IPS-11a (cell line): Measurements from ENCODE around the gene MRTO4.
"Not testable (repeated sequence)": the region's sequence is repeated elsewhere in the genome, so short reads cannot be mapped to it uniquely, and the experiment has no call there.

Source experiments
- H3K4me3 ChIP-seq: one replicate; pipeline ENCODE4 v1.5.1; 2013; ENCODE audit warnings: low read depth, low read length, control low read depth

Gene MRTO4

DNA sequence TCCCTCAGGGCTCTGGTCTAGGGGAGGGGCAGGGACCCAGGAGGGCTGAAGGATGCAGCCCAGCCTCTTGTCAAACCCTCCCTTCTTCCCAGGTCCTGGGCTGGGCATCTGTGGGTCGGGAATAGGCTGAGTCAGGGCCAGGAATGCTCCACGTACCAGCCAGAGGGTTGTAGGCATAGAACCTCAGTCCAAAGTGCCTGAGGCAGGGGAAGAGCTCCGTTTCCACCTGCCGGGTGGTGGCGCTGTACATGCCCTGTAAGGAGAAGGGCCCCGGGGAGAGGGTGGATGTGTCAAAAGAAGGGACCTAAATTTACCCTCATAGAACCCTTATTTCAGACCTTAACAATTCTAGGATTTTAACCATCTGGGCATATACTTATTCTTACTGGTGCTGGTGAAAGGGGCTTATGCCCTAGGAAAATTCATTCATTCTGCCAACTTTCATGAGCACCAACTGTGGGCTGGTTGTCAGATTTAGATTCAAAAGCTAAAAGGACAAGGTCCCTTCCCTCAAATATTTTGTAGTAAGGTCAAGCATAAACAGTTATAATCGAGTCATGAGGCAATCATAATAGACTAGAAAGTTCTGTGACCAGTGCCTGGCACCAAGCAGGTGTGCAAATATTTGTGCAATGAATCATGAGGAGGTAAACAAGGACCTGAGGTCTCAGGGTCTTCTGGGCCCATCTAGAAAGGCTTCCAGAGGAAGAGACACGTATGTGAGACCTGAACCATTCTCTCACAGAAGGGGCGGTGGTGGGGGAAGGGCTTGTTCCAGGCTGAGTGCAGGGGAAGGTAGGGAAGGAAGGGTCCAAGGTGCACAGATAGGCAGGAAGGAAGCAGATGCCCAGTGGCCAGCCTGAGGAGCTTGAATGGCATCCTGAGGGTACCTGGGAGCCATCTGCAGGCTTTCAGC lies 18.1 kb downstream of the MRTO4 start:
- not testable (repeated sequence) for H3K4me3 ChIP-seq

GRCh38 chr1:19270343-19270730 lies 18.7 kb downstream of the MRTO4 start:
- not testable (repeated sequence) for H3K4me3 ChIP-seq

DNA sequence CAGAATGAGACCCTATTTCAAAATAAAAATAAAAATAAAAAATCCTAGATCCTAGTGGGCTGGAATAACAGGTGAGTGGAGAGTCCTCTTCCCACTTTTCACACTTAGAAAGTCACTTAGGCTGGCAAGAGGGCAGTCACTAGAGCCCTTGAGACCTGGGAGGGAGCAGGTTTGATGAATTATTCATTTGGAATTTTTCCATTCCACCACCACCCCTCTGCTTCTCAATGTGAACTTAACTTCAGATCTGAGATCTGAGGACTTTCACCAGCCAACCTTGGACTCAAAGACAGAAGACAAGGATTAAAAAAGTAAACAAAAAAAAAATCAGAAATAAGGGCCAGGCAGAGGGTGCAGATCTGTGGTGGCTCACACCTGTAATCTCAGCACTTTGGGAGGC lies 20.5 kb downstream of the MRTO4 start:
- H3K4me3 ChIP-seq: no peak overlapping the region

GRCh38 chr1:19273106-19273843 lies 21.7 kb downstream of the MRTO4 start:
- no peak overlapping the region for H3K4me3 ChIP-seq

DNA sequence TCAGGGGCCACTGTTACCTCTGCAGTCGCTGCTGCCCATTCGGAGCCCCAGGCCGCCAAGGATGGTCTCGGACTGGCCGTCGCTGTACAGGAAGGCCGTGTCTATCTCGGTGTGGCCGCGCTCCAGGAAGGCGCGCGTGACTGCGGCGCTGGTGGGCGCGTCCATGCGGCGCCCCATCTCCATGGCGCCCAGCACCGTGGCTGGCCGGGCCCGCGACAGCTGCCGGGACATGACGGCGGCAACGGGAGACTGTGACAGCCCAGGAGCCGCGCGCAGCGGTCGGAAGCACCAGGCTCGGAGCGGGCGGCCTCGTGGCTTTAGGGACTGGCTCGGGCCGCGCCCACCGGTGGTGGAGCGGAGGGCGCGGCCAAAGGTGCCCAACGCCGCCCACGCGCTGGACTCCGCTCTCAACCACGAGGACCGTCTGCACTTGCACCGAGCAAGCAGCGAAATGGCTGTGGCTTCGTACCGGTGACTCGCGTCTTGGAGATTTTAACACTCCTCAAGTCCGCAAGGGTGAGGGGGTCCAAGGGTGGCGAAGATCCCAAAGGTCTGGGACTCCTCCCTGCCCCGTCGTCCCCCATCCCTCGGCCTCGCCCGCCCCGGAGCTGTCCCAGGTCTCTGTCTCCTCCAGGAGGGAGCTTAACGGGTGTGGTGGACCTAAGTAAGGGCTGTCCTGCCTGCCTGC lies 22.4 kb downstream of the MRTO4 start:
- not testable (repeated sequence) for H3K4me3 ChIP-seq

DNA sequence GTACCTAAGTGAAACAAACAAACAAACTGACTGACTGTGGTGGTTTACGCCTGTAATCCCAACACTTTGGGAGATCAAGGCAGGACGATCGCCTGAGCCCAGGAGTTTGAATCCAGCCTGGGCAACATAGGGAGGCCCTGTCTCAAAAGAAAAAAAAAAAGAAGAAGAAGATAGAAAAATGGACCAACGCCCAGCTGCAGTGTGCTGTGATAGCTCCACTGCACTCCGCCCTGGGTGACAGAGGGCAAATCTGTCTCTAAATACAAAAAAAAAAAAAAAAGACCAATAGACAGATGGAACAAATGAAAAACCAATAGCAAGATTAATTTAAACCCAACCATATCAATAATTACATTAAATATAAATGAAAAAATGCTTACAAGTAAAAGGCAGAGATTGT lies 23.0 kb downstream of the MRTO4 start:
- H3K4me3 ChIP-seq: no peak overlapping the region

- no peak overlapping the region for H3K4me3 ChIP-seq
Measured at GRCh38 chr1:19283891-19284290, 32.3 kb downstream of the MRTO4 start.

GRCh38 chr1:19284881-19285280 lies 33.3 kb downstream of the MRTO4 start:
- no peak overlapping the region for H3K4me3 ChIP-seq

DNA sequence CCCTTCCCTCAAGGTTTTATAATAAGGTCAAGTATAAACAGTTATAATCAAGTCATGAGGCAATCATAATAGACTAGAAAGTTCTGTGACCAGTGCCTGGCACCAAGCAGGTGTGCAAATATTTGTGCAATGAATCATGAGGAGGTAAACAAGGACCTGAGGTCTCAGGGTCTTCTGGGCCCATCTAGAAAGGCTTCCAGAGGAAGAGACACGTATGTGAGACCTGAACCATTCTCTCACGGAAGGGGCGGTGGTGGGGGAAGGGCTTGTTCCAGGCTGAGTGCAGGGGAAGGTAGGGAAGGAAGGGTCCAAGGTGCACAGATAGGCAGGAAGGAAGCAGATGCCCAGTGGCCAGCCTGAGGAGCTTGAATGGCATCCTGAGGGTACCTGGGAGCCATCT lies 33.8 kb downstream of the MRTO4 start:
- not testable (repeated sequence) for H3K4me3 ChIP-seq

- not testable (repeated sequence) for H3K4me3 ChIP-seq
Measured at GRCh38 chr1:19285807-19286206, 34.2 kb downstream of the MRTO4 start.

DNA sequence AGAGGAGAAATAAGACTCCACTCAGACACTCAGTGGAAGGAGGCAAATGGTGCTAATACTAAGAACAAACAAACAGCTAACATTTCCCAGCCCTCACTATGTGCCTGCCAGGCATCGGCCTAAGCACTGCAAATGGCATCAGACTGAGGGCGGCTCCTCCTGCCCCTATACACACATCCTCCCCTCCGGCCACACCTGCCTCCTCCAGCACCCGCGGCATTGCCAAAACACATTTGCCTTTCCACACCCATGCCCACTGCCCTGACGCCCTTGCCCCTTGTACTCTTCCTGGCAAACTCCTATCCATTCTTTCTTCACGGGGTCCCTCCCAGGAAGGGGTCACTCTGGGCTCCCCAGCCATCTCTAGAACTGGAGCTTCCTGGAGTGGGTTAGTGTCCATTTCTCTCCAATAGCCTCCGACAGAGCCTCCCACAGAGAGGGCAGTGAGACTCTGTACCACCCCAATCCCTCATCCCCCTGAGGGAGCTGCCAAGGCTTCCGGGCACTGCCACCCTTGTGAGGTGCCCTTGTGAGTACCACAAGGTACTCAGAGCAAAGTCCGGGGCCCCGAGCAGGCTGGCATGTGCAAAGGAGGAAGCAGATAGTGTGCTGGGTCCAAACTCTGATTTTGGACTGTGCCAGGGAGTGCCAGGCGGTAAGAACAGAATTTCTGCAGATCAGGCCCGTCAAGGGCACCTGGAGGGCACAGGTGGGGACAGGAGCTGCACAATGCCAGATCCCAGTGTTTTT lies 36.0 kb downstream of the MRTO4 start:
- H3K4me3 ChIP-seq: no peak overlapping the region

DNA sequence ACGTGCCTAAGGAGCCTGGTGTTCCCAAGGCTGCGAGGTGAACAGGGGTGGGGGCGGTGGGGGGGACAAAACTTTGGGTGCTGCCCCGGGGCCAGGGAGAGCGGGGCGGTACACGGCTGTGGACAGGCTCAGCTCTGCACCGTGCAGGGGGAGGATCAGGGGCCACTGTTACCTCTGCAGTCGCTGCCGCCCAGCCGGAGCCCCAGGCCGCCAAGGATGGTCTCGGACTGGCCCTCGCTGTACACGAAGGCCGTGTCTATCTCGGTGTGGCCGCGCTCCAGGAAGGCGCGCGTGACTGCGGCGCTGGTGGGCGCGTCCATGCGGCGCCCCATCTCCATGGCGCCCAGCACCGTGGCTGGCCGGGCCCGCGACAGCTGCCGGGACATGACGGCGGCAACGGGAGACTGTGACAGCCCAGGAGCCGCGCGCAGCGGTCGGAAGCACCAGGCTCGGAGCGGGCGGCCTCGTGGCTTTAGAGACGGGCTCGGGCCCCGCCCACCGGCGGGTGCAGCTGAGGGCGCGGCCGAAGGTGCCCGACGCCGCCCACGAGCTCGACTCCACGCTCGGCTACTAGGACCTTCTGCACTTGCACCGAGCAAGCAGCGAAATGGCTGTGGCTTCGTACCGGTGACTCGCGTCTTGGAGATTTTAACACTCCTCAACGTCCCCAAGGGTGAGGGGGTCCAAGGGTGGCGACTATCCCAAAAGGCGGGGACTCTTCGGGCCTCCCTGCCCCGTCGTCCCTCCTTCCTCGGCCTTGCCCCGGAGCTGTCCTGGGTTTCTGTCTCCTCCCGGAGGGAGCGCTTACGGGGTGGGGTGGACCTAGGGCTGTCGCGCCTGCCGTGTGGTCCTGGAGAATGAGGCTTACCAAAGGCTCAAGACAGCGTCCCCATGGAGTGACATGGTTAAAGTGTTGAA lies 37.0 kb downstream of the MRTO4 start, which contains the start of gene AKR7A3:
AKR7A3 (minus strand) TSS at position 447 of the 918 bp plus-strand sequence; CDS start at position 386, 61 bp downstream.
- peak within 1 kb of the TSS; percentile 27 for H3K4me3 ChIP-seq

GRCh38 chr1:19289244-19289643 lies 37.6 kb downstream of the MRTO4 start:
- peak overlapping the region; percentile 2 for H3K4me3 ChIP-seq

- no peak overlapping the region for H3K4me3 ChIP-seq
Measured at GRCh38 chr1:19294638-19295037, 43.0 kb downstream of the MRTO4 start.

DNA sequence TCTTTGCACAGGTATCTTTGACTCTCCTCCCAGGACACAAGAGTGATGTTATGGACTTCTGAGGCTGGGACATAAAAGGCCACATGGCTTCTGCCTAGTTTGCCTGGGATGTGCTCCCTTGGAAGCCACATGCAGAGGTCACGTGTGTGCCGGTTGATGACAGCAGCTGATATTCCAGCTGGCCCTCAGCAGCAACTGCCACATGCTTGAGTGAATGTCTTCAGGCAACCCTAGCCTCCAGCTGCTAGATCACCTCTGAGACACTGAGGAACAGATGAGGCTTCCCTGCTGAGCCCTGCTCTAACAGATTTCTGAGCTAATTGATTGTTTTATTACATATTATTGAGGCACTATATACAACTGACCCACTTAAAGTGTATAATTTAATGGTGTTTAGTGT lies 48.6 kb downstream of the MRTO4 start:
- H3K4me3 ChIP-seq: no peak overlapping the region

DNA sequence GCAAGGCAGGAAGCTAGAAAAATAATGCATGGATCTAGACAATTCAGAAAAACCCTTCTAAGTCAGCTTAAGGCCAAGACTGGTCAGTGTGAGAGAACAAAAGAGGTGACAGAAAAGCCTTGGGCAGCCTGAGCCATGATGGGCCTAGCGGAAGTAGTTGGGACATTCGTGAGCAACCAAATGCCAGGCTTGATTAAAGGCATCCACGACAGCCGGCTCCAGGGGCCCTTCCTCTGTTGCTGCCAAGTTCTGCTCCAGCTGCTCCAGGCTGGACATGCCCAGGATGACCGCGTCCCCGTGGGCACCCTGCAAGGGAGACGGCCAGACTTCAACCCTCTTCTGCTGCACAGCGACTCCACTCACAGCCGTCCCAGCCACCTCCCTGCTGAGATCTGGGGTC lies 52.5 kb downstream of the MRTO4 start:
- not testable (repeated sequence) for H3K4me3 ChIP-seq

- no peak overlapping the region for H3K4me3 ChIP-seq
Measured at GRCh38 chr1:19305880-19306279, 54.3 kb downstream of the MRTO4 start.

DNA sequence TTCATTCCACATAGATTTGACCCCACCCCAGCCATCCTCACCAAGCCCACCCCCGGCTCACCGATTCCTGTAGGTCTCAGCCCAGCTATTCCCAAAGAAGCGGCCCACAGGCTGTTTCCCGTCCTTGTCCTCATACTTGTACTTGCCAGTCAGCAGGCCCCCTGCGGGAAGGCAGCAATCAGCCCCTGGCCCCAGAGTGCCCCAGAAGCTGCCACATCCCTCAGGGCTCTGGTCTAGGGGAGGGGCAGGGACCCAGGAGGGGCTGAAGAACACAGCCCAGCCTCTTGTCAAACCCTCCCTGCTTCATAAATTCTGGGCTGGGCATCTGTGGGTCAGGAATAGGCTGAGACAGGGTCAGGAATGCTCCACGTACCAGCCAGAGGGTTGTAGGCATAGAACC lies 55.3 kb downstream of the MRTO4 start:
- H3K4me3 ChIP-seq: no peak overlapping the region

- H3K4me3 ChIP-seq: no peak overlapping the region
Measured at GRCh38 chr1:19307794-19308508, 56.3 kb downstream of the MRTO4 start.
